ENCODE measurements around the gene PIGN. TPM values are rescaled to one million over a fixed set of nuclear protein-coding genes. Genes with fewer than 3 reads are reported as not detected.

Gene PIGN
- polyA plus RNA-seq, 1 experiment, result 33.7 TPM

- no peaks in the 10 kb centered on the region for H3K9me3 ChIP-seq (ENCODE audit: control insufficient read depth, insufficient read depth, low read length)
- CTCF ChIA-PET, result no interaction called here
- no peaks in the 10 kb centered on the region for H3K27me3 ChIP-seq (ENCODE audit: control insufficient read depth, insufficient read depth, low read length)
- DNase-seq (ENCODE audit: low read depth, low spot score), result no peak
- no peak overlapping the region for H3K27ac ChIP-seq (ENCODE audit: low read depth, low read length)
- POLR2A ChIA-PET, result no interaction called here
- TF ChIP-seq CTCF (IDR thresholded peaks at IDR 0.05; ENCODE audit: low read depth, low read length), result no peak
- H3K4me3 ChIP-seq (ENCODE audit: low read depth, low read length), result no peak overlapping the region
These were observed 24.5 kb upstream of the PIGN start for GRCh38 chr18:62211325-62211828.

- DNase-seq (ENCODE audit: low read depth, low spot score), result no peak
- POLR2A ChIA-PET, result no interaction called here
- H3K4me3 ChIP-seq (ENCODE audit: low read depth, low read length), result no peak overlapping the region
- no peaks in the 10 kb centered on the region for H3K9me3 ChIP-seq (ENCODE audit: control insufficient read depth, insufficient read depth, low read length)
- no peak for TF ChIP-seq CTCF (IDR thresholded peaks at IDR 0.05; ENCODE audit: low read depth, low read length)
- no peaks in the 10 kb centered on the region for H3K27me3 ChIP-seq (ENCODE audit: control insufficient read depth, insufficient read depth, low read length)
- CTCF ChIA-PET, result interaction anchor here (0.6 to 0.8 kb wide), 2 partner anchors 40 to 685 kb away, joined by 3 read pairs; no protein-coding TSS in a partner anchor
- H3K27ac ChIP-seq (ENCODE audit: low read depth, low read length), result no peak overlapping the region
These were observed 23.3 kb upstream of the PIGN start for GRCh38 chr18:62210138-62210537.

GRCh38 chr18:62209046-62209445, 22.2 kb upstream of the PIGN start:
- Histone ChIP-seq H3K9me3 (ENCODE audit: control insufficient read depth, insufficient read depth, low read length) (no peaks in the 10 kb centered on the region), H3K4me3 (ENCODE audit: low read depth, low read length) (no peak overlapping the region), H3K27ac (ENCODE audit: low read depth, low read length) (no peak overlapping the region), H3K27me3 (ENCODE audit: control insufficient read depth, insufficient read depth, low read length) (no peaks in the 10 kb centered on the region)
- CTCF ChIA-PET, result interaction anchor here (1.5 kb wide), 1 partner anchor 41 kb away, joined by 3 read pairs; no protein-coding TSS in a partner anchor
- no peak for DNase-seq (ENCODE audit: low read depth, low spot score)
- POLR2A ChIA-PET, result no interaction called here
- no peak for TF ChIP-seq CTCF (IDR thresholded peaks at IDR 0.05; ENCODE audit: low read depth, low read length)

GRCh38 chr18:62206593-62206992, 19.7 kb upstream of the PIGN start:
- Histone ChIP-seq H3K9me3 (ENCODE audit: control insufficient read depth, insufficient read depth, low read length) (no peaks in the 10 kb centered on the region), H3K4me3 (ENCODE audit: low read depth, low read length) (no peak overlapping the region), H3K27ac (ENCODE audit: low read depth, low read length) (no peak overlapping the region), H3K27me3 (ENCODE audit: control insufficient read depth, insufficient read depth, low read length) (no peaks in the 10 kb centered on the region)
- ChIA-PET CTCF (interaction anchor here (0.9 kb wide), 1 partner anchor 24 kb away, joined by 5 read pairs; no protein-coding TSS in a partner anchor), POLR2A (no interaction called here)
- no peak for DNase-seq (ENCODE audit: low read depth, low spot score)
- no peak for TF ChIP-seq CTCF (IDR thresholded peaks at IDR 0.05; ENCODE audit: low read depth, low read length)

- no peak for DNase-seq (ENCODE audit: low read depth, low spot score)
- ChIA-PET POLR2A (no interaction called here), CTCF (interaction anchor here (0.6 kb wide), 1 partner anchor 509 kb away, joined by 3 read pairs; the partner anchor contains the start of gene PHLPP1)
- Histone ChIP-seq H3K4me3 (ENCODE audit: low read depth, low read length) (no peak overlapping the region), H3K9me3 (ENCODE audit: control insufficient read depth, insufficient read depth, low read length) (no peaks in the 10 kb centered on the region), H3K27ac (ENCODE audit: low read depth, low read length) (no peak overlapping the region), H3K27me3 (ENCODE audit: control insufficient read depth, insufficient read depth, low read length) (no peaks in the 10 kb centered on the region)
- no peak for TF ChIP-seq CTCF (IDR thresholded peaks at IDR 0.05; ENCODE audit: low read depth, low read length)
These were observed 19.0 kb upstream of the PIGN start for GRCh38 chr18:62205824-62206223.

Data from AG04450 (cell line).